Muscle of leg (tissue), 9 donors: Measurements from ENCODE around the gene ARMC9. TPM values are rescaled to one million over a fixed set of nuclear protein-coding genes. Genes with fewer than 3 reads are reported as not detected.

Source experiments
- polyA plus RNA-seq, 8 donors: library from polyadenylated mRNA; unstranded; fragments of 120-200 nt; gene quantifications; one replicate each; pipeline versions ENCODE4 v1.2.1 to v1.2.3, GENCODE V29; 2013; ENCODE audit warnings: inconsistent platforms in 1 of 8, low replicate concordance in 1 of 8; ENCODE audit not compliant: insufficient read length in 8 of 8, insufficient read depth in 1 of 8
- total RNA-seq: library from RNA; stranded (reverse); fragments of 120-200 nt; gene quantifications from one replicate; pipeline ENCODE4 v1.2.4, GENCODE V29; 2013

Gene ARMC9
- total and polyA plus RNA-seq, 9 donors, result 3.6 to 9.4 (median 5.3) TPM

Other genes starting within 250 kb of the ARMC9 start
- not detected for gene SPATA3, start 202.5 kb upstream of the ARMC9 start, total RNA-seq
- not detected for gene SPATA3, start 202.5 kb upstream of the ARMC9 start, polyA plus RNA-seq
- 0.62 TPM for gene C2orf72, start 161.1 kb upstream of the ARMC9 start, total RNA-seq
- 1 to 10 TPM in 2 of 8 donors, under 1 TPM in 6; 0.44 to 2.1 (median 0.65) TPM for gene C2orf72, start 161.1 kb upstream of the ARMC9 start, polyA plus RNA-seq
- gene PSMD1, start 141.8 kb upstream of the ARMC9 start, total RNA-seq, result 83.4 TPM
- 10 to 100 TPM; 69.1 to 82.8 (median 76.4) TPM for gene PSMD1, start 141.8 kb upstream of the ARMC9 start, polyA plus RNA-seq
- 0.22 TPM for gene HTR2B, start 73.6 kb upstream of the ARMC9 start, total RNA-seq
- gene HTR2B, start 73.6 kb upstream of the ARMC9 start, polyA plus RNA-seq, result under 1 TPM in 7 of 8 donors, not detected in 1; 0.06 to 0.32 (median 0.22) TPM
- 0.62 TPM for gene B3GNT7, start 197.1 kb downstream of the ARMC9 start, total RNA-seq
- gene B3GNT7, start 197.1 kb downstream of the ARMC9 start, polyA plus RNA-seq, result 1 to 10 TPM in 1 of 8 donors, under 1 TPM in 7; 0.44 to 2.1 (median 0.65) TPM